ENCODE data around the gene MTF1.

MTF1 gene

GRCh38 chr1:37867784-37868183, 8.4 kb upstream of the MTF1 start:
- no peak for DNase-seq (ENCODE audit: low read depth)

- DNase-seq (ENCODE audit: low read depth), result no peak
Measured at GRCh38 chr1:37866491-37866890, 7.1 kb upstream of the MTF1 start.

- DNase-seq (ENCODE audit: low read depth), result no peak
Measured at GRCh38 chr1:37865348-37866120, 6.1 kb upstream of the MTF1 start.

GRCh38 chr1:37862330-37862729, 2.9 kb upstream of the MTF1 start:
- DNase-seq (ENCODE audit: low read depth), result no peak

GRCh38 chr1:37861151-37861550, 1.8 kb upstream of the MTF1 start:
- no peak for DNase-seq (ENCODE audit: low read depth)

- no peak for DNase-seq (ENCODE audit: low read depth)
Measured at GRCh38 chr1:37860346-37860666, 914 bp upstream of the MTF1 start.

- DNase-seq (ENCODE audit: low read depth), result peak; percentile 2
Measured at GRCh38 chr1:37858931-37859506, 373 bp downstream of the MTF1 start.

- DNase-seq (ENCODE audit: low read depth), result no peak
Measured at GRCh38 chr1:37854406-37854805, 5.0 kb downstream of the MTF1 start.

GRCh38 chr1:37853157-37853556, 6.2 kb downstream of the MTF1 start:
- DNase-seq (ENCODE audit: low read depth), result no peak

- DNase-seq (ENCODE audit: low read depth), result no peak
Measured at GRCh38 chr1:37851782-37852210, 7.6 kb downstream of the MTF1 start.

- no peak for DNase-seq (ENCODE audit: low read depth)
Measured at GRCh38 chr1:37851262-37851661, 8.1 kb downstream of the MTF1 start.

GRCh38 chr1:37850352-37850955, 8.9 kb downstream of the MTF1 start:
- no peak for DNase-seq (ENCODE audit: low read depth)

GRCh38 chr1:37849480-37849879, 9.9 kb downstream of the MTF1 start:
- DNase-seq (ENCODE audit: low read depth), result no peak

- DNase-seq (ENCODE audit: low read depth), result no peak
Measured at GRCh38 chr1:37846647-37847339, 12.6 kb downstream of the MTF1 start.

- no peak for DNase-seq (ENCODE audit: low read depth)
Measured at GRCh38 chr1:37845786-37846185, 13.6 kb downstream of the MTF1 start.

GRCh38 chr1:37845049-37845646, 14.2 kb downstream of the MTF1 start:
- no peak for DNase-seq (ENCODE audit: low read depth)

- no peak for DNase-seq (ENCODE audit: low read depth)
Measured at GRCh38 chr1:37844536-37844935, 14.9 kb downstream of the MTF1 start.

GRCh38 chr1:37841652-37842051, 17.7 kb downstream of the MTF1 start:
- DNase-seq (ENCODE audit: low read depth), result no peak

- DNase-seq (ENCODE audit: low read depth), result no peak
Measured at GRCh38 chr1:37840711-37841110, 18.7 kb downstream of the MTF1 start.

- DNase-seq (ENCODE audit: low read depth), result no peak
Measured at GRCh38 chr1:37839676-37840075, 19.7 kb downstream of the MTF1 start.

- no peak for DNase-seq (ENCODE audit: low read depth)
Measured at GRCh38 chr1:37836788-37837187, 22.6 kb downstream of the MTF1 start.

GRCh38 chr1:37831809-37832208, 27.6 kb downstream of the MTF1 start:
- DNase-seq (ENCODE audit: low read depth), result no peak

GRCh38 chr1:37831109-37831508, 28.3 kb downstream of the MTF1 start:
- DNase-seq (ENCODE audit: low read depth), result no peak

Measured in stimulated activated CD8-positive, alpha-beta memory T cell treated with anti-CD3 and anti-CD28 coated beads, Interleukin-7, amount 100 ng/mL, for 24 hours (primary cell).